ENCODE results near the gene NONO.
"Not testable (repeated sequence)": the region's sequence is repeated elsewhere in the genome, so short reads cannot be mapped to it uniquely, and the experiment has no call there.

NONO gene

GRCh38 chrX:71256051-71256450 is 27.4 kb upstream of the NONO start:
- no peak for DNase-seq (ENCODE audit: low read depth)
- no peak overlapping the region for H3K4me3 ChIP-seq (ENCODE audit: low read length)
- no peak for TF ChIP-seq CTCF (conservative IDR thresholded peaks at IDR 0.05; ENCODE audit: low read depth, low read length)

- no peak for DNase-seq (ENCODE audit: low read depth)
- no peak for TF ChIP-seq CTCF (conservative IDR thresholded peaks at IDR 0.05; ENCODE audit: low read depth, low read length)
- H3K4me3 ChIP-seq (ENCODE audit: low read length), result no peak overlapping the region
Measured at GRCh38 chrX:71256856-71257255, 26.6 kb upstream of the NONO start.

- H3K4me3 ChIP-seq (ENCODE audit: low read length); DNase-seq (ENCODE audit: low read depth): not testable (repeated sequence)
Measured at GRCh38 chrX:71268624-71269023, 14.8 kb upstream of the NONO start.

GRCh38 chrX:71269801-71270395 is 13.5 kb upstream of the NONO start:
- no peak overlapping the region for H3K4me3 ChIP-seq (ENCODE audit: low read length)
- no peak for DNase-seq (ENCODE audit: low read depth)
- no peak for TF ChIP-seq CTCF (conservative IDR thresholded peaks at IDR 0.05; ENCODE audit: low read depth, low read length)

GRCh38 chrX:71272313-71272712 is 11.1 kb upstream of the NONO start:
- not testable (repeated sequence) for DNase-seq (ENCODE audit: low read depth); H3K4me3 ChIP-seq (ENCODE audit: low read length)

GRCh38 chrX:71281300-71281699 is 2.1 kb upstream of the NONO start:
- H3K4me3 ChIP-seq (ENCODE audit: low read length); DNase-seq (ENCODE audit: low read depth): not testable (repeated sequence)

- no peak for TF ChIP-seq CTCF (conservative IDR thresholded peaks at IDR 0.05; ENCODE audit: low read depth, low read length)
- DNase-seq (ENCODE audit: low read depth), result peak; percentile 20
- H3K4me3 ChIP-seq (ENCODE audit: low read length), result peak overlapping the region; percentile 38
Measured at GRCh38 chrX:71282514-71283402, 677 bp upstream of the NONO start.

- no peak for DNase-seq (ENCODE audit: low read depth)
- TF ChIP-seq CTCF (conservative IDR thresholded peaks at IDR 0.05; ENCODE audit: low read depth, low read length), result no peak
- peak overlapping the region; percentile 69 for H3K4me3 ChIP-seq (ENCODE audit: low read length)
Measured at GRCh38 chrX:71285929-71286328, 2.5 kb downstream of the NONO start.
